SW480 (cell line): ENCODE results near the gene BCAP31.
A peak's percentile ranks its signal among the peaks of the same experiment; 100 is the strongest.

Source experiments
- DNase-seq: peaks from one replicate; pipeline ENCODE4 v3.0.0-alpha.2; 2016; ENCODE audit warnings: low spot score

Gene BCAP31

DNA sequence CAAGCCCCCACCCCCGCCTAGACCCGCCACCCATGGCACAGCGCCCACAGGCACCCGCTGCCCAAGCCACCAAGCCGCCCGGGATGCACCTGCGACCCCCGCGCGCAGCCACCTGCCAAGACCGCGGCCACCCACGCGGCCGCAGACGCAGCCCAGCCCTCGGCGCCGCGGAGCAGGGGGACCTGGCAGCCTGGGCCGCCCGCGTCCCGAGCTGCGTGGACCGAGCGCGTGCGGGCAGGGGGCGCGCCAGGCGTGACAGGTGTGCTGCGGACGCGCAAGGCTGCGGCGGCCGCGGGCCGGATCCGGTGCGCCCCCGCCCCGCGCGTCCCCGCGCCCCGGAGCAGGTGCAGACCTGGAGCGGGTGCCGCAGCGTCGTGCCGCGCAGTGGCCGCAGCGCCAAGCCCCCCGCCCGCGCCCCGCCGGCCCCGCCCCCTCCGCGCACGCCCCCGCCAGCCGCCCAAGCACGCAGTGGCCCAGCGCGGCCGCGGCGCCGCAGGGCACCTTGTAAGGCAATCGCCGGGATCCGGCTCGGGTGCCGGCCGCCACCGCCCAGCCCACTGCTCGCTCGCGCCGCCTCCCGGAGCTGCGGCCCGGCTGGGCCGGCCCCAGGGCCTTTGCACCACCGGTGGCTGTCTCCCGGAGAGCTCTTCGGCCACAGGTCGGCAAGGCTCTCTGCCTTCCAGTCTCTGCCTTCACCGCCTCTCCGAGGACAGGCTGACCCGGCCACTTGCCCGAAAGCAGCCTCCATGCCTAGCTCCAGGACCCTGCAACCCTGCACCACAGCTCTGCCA, 50.6 kb downstream of the BCAP31 start, which contains the start of gene PNCK:
TSS of gene PNCK (minus strand) at position 386 of the 791 bp plus-strand sequence. CDS start 737 bp downstream, outside the sequence.
- no peak for DNase-seq

DNA sequence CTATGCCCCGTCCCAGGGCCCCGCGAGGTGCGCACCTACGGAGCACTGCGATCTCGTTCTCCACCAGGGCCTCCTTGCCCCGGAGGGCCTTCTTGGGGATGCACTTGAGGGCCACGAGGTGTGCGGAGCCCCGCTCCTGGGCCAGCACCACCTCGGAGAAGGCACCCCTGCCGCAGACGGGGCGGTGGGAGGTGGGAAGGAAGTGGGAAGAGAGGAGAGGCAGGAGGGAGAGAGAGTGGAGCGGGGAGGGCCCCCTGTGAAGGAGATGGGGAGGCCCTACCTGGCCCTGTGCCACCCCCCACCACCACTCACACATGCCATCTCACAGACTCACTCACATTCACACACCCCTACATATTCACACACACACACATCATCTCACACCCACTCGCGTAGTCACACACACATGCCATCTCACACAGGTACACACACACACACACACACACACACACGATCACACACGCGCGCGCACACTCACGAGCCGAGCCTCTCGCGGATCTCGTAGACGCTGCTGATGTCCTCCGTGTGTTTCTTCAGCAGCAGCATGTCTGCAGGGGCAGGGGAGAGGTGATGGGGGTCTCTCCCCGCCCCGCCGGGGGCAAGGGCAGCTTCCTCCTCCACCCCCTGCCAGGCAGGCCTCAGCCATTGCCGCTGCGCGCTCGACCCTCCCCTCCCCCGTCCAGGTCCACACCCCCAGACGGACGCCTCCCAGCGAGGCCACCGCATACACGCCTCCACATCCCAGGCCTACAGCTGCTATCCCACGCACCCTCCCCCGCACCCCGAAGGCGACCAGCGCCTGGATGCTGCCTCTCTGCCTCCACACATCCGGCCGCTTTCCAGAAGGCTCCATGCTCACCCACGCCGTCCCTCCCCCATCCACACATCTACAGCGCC, 51.4 kb downstream of the BCAP31 start:
- no peak for DNase-seq

DNA sequence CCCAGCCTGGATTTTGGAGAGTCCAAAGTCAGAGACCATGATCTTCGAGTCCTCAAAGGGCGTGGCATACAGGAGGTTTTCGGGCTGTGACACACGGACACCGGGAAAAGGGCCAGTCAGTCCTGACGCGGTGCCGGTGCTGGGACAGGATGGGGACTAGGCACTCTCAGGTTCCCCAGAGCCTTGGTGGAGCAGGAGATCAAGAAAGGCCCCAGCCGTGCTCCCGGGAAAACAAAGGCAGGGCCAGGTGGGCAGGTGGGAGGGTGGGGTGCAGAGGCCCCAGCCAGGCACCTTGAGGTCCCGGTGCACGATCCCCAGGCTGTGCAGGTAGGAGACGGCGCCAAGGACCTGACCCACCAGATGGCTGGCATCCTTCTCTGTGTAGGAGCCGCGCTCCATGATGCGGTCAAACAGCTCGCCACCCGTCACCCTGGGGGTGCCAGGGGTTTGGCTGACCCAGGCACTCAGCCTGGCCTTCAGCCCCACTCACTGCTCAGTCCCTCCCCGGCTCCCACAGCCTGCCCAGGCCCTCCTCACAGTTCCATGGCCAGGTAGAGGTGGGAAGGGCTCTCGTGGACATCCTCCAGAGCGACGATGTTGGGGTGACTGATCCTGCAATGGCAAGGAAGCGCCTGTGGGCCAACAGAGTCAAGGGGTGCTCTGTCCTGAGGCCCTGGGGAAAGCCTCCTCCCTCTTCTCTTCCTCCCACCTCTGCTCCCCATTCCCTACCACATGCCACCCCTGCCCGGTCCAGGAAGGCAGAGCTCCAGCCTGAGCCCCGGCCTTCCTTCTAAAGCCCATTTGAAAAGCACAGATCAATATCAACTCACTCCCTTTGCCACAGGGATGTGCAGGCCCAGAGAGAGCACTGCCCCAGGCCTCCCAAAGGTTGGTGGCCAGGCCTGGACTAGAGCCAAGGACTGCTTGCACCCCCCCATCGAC, 52.3 kb downstream of the BCAP31 start:
- DNase-seq: no peak

DNA sequence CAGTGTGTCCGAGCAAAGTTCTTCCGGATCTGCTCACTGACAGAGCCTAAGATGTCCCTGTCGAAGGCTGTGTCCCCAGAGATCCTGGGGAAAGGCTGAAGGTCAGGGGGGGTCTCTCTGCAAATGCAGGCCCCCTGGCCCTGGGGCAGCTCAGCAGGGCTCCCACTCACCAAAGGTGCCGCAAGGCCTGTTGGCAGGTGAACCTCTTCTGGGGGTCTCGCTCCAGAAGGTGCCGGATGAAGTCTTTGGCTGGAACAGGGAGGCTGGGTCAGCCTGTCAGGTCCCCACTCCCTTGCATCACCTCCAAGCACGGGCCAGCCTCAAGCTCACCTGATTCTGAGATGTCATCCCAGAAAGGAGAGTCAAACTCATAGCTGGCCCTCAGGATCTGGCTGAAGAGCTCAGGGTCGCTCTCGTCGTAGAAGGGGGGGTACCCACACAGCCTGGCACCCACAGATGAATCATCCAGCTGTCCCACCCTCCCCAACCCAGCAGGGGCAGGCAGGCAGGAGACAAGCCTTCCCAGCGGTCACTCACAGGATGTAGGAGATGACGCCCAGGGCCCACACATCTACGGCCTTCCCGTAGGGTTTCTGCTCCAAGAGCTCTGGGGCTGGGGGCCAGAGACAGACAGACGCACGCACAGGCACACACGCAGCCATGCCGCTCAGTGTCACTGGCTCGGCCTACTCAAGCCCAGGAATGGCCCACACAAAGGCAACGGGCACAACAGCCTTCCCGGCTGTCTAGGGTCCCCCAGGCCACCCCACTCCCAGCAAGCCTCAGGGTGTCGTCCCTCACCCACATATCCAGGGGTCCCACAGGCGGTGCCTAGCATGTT, 53.2 kb downstream of the BCAP31 start:
- no peak for DNase-seq

- no peak for DNase-seq
Measured at GRCh38 chrX:153669901-153670731, 54.1 kb downstream of the BCAP31 start.

- DNase-seq: no peak
Measured at GRCh38 chrX:153669174-153669890, 54.9 kb downstream of the BCAP31 start.

GRCh38 chrX:153668423-153669173, 55.6 kb downstream of the BCAP31 start:
- no peak for DNase-seq

DNA sequence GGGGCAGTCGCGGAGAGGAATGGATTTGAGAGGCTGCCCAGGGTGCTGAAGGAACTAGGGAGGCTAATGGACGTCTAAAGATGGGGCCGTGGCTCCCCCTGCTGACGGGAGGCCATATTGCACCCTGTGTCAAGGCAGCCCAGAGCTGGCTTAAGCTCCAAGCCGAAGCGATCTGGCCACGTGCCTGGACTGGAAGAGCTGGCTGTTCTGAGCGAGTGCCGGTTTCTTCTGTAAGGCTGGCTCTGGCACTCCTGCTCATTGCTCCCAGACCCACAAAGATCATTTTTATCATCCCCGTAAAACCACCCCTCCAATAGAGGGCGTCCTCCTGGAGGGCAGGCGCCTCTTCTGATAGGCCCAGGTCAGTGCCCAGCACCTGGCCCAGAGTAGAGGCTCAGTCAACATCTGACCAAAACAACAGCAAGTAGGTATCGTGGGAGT, 56.2 kb downstream of the BCAP31 start:
- peak; percentile 74 for DNase-seq

- no peak for DNase-seq
Measured at GRCh38 chrX:153667281-153667955, 56.8 kb downstream of the BCAP31 start.

DNA sequence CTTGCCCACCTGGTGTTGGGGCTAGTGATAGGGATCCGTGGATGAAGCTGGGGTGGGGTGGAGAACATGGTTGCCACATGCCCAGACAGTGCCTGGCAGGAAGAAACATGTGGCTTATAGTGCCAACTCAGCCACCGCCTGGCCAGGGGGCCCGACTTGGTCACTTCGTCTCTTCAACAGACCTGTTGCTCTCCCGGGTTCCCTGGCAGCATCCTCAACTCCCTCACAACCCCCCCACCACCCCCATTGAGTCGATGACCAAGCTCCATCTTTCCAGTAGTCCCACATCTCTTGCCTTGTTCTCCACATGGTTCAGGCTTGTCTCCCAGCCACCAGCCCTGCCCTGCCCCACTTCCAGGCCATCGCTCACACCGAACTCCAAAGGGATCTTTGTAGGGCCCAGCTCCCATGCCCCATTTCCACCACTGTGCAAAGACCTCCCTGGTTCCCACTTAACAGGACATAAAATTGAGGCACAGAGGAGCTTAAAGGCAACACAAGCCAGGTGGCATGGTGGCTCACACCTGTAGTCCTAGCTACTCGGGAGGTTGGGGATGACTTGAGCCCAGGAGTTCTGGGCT, 58.4 kb downstream of the BCAP31 start:
- DNase-seq: no peak

GRCh38 chrX:153662266-153662665, 61.9 kb downstream of the BCAP31 start:
- no peak for DNase-seq

- DNase-seq: no peak
Measured at GRCh38 chrX:153659268-153659667, 64.9 kb downstream of the BCAP31 start.

DNA sequence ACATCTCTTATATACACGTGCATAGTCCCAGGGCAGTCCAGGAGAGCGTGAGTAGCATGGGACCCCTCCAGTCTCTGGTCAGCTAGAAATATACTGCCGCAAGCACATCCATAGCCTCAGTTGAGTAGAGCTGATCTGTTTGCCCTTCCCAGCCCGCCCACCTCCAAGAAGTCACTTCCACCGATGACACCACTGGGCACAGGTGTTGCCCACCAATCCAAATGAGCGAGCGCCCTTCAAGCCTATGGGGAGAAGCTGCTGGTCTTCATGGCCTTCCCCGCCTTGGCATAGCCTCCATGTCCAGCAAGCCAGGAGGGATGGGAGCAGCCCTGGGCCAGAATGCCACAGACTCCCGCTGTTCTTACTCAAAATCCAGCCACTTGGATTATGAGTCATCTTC, 67.0 kb downstream of the BCAP31 start:
- DNase-seq: no peak

GRCh38 chrX:153653556-153653955, 70.6 kb downstream of the BCAP31 start:
- DNase-seq: no peak

DNA sequence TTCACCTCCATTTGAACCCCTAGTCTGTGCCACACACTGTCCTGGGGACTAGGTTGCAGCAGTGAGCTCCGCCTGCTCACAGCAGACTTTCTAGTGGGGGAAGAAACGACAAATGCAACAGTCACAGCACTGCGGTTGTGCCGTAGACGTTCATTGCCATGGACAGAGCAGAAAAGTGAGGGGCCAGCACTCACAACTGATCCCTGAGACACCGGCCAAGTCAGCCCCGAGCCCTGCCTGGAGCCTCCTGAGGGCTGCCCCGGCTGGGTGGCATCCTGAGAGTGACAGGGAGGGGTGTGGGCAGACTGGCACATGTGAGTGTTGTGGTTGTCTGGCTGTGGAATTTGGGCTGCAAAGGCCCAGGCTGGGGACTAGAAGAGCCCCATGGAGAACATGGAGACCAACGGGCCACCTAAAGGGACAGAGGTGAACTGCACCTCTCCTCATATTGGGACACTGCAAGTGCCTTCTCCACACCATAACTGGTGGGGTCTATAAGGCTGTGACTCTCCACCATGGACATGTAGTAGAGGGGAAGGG, 72.6 kb downstream of the BCAP31 start:
- DNase-seq: peak; percentile 33

DNA sequence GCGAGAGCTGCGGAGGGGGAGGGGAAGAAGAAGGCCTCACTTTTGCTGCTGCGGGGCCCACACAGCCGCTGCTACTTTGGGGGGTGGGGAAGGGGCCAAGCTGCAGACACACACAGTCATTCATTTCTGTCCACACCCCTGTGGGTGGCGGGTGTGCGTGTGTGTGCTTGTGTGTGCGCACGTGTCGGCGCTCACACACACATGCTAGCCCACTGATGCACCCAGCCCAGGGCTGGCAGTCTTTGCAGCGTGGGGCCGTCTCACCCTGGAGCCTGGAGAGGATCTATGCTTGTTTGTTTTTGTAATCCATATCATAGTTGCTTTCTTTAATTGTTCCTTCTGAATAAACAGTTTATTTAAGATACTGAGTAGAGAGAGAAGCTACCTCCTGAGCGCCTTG, 73.2 kb downstream of the BCAP31 start:
- DNase-seq: no peak
